ENCODE results near the gene KDM5D.

The KDM5D gene

DNA sequence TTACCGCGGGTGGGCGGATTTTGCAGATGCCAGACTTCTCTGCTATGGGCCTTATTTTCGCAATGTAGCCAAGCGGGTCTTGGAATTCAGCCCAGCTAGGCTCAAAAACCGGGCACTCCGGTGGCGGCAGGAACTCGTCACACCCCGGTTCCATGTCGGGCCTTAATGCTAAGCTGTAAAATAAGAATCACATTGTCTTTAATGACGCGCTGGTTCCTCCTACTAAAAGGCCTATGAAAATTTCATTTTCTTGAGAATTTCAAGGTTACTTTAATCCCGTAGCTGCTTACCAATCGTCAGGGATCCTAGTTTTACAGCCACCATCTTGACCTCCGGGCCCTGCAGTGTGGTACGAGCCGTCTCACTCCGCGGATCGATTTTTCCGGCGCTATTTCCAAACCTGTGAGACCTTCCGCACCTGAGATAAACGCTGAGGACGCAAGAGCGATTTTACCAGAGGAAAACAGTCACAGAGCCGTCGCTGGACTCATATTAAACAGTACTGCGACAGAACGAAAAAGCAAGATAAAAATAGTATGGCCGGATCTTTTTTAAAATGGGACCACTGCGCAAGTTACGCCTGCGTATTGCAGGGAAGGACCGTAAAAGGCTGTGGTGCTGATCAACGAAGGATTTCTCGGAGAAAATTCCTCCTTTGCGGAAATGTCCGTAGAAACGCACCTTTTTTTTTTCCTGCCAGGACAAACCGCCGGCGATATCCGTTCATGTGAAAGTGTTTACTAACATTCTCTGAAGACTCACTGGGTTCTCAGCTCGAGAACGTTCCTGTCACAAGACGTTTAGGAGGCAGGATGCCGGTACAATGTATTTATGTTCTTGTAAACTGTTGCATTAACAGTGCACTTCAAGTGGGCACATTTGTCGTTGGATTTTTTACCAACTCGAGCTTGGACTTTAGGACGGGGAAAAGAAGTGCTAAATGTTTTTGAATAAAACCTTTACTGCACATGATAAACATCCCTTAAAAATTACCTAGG lies at the start of gene KDM5D:
KDM5D (minus strand) TSS at position 346 of the 998 bp plus-strand sequence; CDS start at position 154, 192 bp downstream.
- DNase-seq (ENCODE audit: extremely low read depth in 1 of 2, low read depth in 1 of 2), result peak in 1 of 2 donors; percentile 39

DNA sequence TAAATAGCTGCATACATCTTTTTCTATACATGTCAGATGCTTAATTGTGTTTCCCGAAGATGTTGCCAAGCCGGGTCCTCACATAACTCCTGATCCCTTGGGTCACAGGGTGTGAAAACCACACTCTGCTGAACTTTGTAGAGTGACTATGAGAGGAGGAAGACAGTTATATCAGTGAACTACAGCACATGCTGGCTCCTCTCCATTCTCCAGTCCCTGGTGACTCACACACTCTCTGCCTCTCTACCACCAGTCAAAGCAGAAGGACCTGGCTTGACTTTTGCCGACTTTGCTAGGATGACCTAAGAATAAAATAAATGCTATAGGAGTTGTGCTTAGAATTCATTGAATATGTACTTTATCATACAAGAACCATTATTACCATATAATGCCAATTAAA lies 23.8 kb upstream of the KDM5D start:
- no peak for DNase-seq (ENCODE audit: extremely low read depth in 1 of 2, low read depth in 1 of 2)

GRCh38 chrY:19743331-19743730 lies 1.2 kb downstream of the KDM5D start:
- DNase-seq (ENCODE audit: extremely low read depth in 1 of 2, low read depth in 1 of 2), result no peak

DNA sequence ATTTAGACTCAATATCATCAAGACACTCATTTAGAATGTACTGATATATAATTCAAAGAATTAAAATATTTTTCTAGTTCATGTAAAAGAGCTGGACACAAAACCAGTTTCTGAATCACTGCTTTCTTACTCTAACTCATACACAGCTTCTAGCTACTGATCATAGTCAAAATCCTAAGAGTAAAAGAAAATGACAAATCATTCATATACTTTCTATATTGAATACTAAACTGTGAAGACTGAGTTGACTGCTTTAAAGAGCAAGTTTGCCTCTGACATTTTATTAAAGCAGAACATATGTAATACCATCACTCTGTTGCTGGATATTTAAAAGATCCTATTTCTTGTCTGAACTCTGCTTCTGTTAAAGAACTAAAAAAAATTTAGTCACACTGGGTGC lies 2.4 kb downstream of the KDM5D start:
- no peak for DNase-seq (ENCODE audit: extremely low read depth in 1 of 2, low read depth in 1 of 2)

- no peak for DNase-seq (ENCODE audit: extremely low read depth in 1 of 2, low read depth in 1 of 2)
These were observed 10.1 kb downstream of the KDM5D start for GRCh38 chrY:19734425-19734824.

DNA sequence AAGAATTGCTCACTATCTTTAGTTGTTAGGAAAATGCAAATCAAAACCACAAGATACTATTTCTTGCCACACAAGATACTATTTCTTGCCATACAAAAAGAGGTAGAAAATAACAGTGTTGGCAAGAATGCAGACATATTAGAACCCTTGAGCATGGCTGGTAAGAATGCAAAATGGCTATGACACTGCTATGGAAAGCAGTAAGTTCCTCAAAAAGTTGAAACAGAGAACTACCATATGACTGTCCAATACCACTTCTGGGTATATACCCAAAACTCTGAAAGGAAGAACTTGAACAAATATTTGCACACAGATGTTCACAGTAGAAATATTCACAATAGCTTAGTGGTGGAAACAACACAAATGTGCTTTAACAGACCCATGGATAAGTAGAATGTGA lies 26.6 kb downstream of the KDM5D start:
- DNase-seq (ENCODE audit: extremely low read depth in 1 of 2, low read depth in 1 of 2), result no peak

GRCh38 chrY:19717146-19717545 lies 27.4 kb downstream of the KDM5D start:
- no peak for DNase-seq (ENCODE audit: extremely low read depth in 1 of 2, low read depth in 1 of 2)

DNA sequence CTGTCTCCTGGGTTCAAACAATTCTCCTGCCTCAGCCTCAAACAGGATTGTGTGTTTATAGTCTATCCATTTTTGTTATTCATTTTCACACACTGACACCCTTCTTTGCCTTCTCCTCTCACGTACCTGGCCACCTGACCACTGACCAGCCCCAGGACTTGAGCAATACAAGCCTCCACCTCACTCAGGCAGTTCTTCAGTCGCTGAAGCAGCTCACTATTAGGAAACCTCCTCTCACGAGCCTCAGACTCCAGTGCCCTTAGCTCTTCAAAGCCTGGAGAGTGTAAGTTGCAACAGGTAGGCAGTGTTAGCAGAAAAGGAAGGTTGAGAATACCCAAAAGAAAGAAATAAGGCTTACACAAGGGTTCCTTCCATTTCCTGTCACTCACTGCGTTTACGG lies 29.3 kb downstream of the KDM5D start:
- DNase-seq (ENCODE audit: extremely low read depth in 1 of 2, low read depth in 1 of 2), result no peak

DNA sequence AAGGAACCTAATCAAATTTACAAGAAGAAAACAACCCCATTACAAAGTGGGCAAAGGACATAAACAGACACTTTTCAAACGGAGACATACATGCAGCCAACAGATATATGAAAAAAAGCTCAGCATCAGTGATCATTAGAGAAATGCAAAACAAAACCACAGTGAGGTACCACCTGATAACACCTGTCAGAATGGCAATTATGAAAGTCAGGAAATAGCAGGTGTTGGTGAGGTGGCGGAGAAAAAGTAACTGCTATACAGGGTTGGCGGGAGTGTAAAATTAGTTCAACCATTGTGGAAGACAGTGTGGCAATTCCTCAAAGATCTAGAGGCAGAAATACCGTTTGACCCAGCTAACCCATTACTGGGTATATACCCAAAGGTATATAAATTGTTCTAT lies 31.1 kb downstream of the KDM5D start:
- DNase-seq (ENCODE audit: extremely low read depth in 1 of 2, low read depth in 1 of 2), result no peak

DNA sequence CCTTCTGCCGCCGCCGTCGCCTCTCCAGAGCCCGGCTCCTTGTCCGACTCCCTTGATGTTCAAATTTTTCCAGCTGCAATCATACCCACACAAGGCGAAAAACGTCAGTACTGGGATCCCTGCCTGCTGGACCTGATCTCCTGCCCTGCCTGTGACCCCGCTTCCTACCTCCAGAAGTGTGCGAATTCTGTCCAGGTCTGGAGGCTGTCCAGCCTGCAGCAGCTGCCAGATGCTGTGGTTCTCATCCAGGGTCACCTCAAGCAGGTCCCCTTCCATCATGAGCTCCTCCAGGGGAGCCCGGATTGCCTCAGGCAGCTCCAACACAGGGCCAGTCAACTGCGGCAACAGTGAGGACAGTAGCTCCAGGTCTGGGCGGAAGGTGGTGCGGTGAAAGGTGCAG lies 38.3 kb downstream of the KDM5D start:
- DNase-seq (ENCODE audit: extremely low read depth in 1 of 2, low read depth in 1 of 2), result no peak

DNA sequence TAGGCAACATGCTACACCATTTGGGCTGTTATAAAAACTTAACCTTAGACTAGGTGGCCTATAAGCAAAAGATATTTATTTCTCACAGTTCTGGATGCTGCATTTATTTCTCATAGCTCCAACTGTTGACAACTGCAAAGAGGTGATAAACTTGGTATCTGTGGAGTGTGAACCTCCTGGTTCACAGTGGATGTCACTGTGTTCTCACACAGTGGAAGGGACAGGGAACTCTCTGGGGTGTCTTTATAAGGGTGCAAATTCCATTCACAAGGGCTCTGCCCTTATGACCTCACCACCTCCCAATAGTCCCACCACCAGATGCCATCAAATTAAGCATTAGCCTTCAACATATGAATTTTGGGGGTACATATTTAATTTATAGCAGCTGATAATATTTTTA lies 46.0 kb downstream of the KDM5D start:
- DNase-seq (ENCODE audit: extremely low read depth in 1 of 2, low read depth in 1 of 2), result no peak

GRCh38 chrY:19680821-19681220 lies 63.7 kb downstream of the KDM5D start:
- no peak for DNase-seq (ENCODE audit: extremely low read depth in 1 of 2, low read depth in 1 of 2)

Data from stimulated activated CD8-positive, alpha-beta memory T cell treated with anti-CD3 and anti-CD28 coated beads, Interleukin-7, amount 100 ng/mL, for 48 hours (primary cell).